ENCODE results near the gene HMCES.

- TF ChIP-seq CTCF (IDR thresholded peaks at IDR 0.05) (no peak), POLR2A (IDR thresholded peaks at IDR 0.05) (no peak), POLR2AphosphoS5 (IDR thresholded peaks at IDR 0.05; ENCODE audit: insufficient read depth in 1 of 2, low read depth in 1 of 2) (no peak)
Measured at GRCh38 chr3:129327510-129327909, 48.8 kb downstream of the HMCES start.
